CD4-positive, alpha-beta memory T cell (primary cell): ENCODE measurements around the gene ZNF540. TPM values are rescaled to one million over a fixed set of nuclear protein-coding genes. Genes with fewer than 3 reads are reported as not detected.
A peak's percentile ranks its signal among the peaks of the same experiment; 100 is the strongest.

Experiments
- CTCF ChIA-PET: fragments of 350-600 bp; sonication (Branson Sonifier 250); formaldehyde crosslinking; loops from one replicate; lab custom pipeline; 2021; ENCODE audit warnings: inconsistent platforms; ENCODE audit not compliant: partially characterized antibody; lab: Charles Lee
- POLR2A ChIA-PET: fragments of 350-600 bp; sonication (Branson Sonifier 250); formaldehyde crosslinking; loops from one replicate; lab custom pipeline; 2021; ENCODE audit not compliant: partially characterized antibody; lab: Charles Lee
- DNase-seq, 5 donors: peaks; one replicate each; pipeline versions ENCODE4 v3.0.0 to v3.0.0-alpha.2; 2020 to 2022; ENCODE audit warnings: mixed read lengths in 1 of 5
- H3K27ac ChIP-seq: one replicate; pipeline ENCODE4 v1.7.0; 2013; ENCODE audit warnings: low read depth, low read length
- H3K27me3 ChIP-seq: 2 replicates; pipeline ENCODE4 v1.7.0; 2013; ENCODE audit warnings: mild to moderate bottlenecking, low read length, moderate library complexity; ENCODE audit not compliant: insufficient read depth
- H3K36me3 ChIP-seq: 2 replicates; pipeline ENCODE4 v1.7.0; 2013; ENCODE audit warnings: mild to moderate bottlenecking, low read length, moderate library complexity; ENCODE audit not compliant: insufficient read depth
- H3K4me1 ChIP-seq: 2 replicates; pipeline ENCODE4 v1.7.0; 2013; ENCODE audit warnings: mild to moderate bottlenecking, low read length, moderate library complexity; ENCODE audit not compliant: insufficient read depth
- H3K4me3 ChIP-seq, 2 donors: one replicate each; pipeline ENCODE4 v1.7.0; 2013; ENCODE audit warnings: low read length in 2 of 2, mild to moderate bottlenecking in 1 of 2
- H3K9me3 ChIP-seq, 2 donors: one replicate each; pipeline ENCODE4 v1.7.0; 2013; ENCODE audit warnings: low read length in 2 of 2, control low read depth in 1 of 2; ENCODE audit not compliant: control insufficient read depth in 1 of 2
- H3K27ac Mint-ChIP-seq, 7 donors: one replicate each; pipeline ENCODE4 v1.8.0; 2020 to 2021; ENCODE audit warnings: mixed read lengths in 7 of 7, mild to moderate bottlenecking in 6 of 7, inconsistent platforms in 3 of 7, moderate library complexity in 3 of 7
- H3K27me3 Mint-ChIP-seq, 2 donors: one replicate each; pipeline ENCODE4 v1.8.0; 2020 to 2021; ENCODE audit warnings: mixed read lengths in 2 of 2
- H3K36me3 Mint-ChIP-seq, 2 donors: one replicate each; pipeline ENCODE4 v1.8.0; 2020 to 2021; ENCODE audit warnings: mixed read lengths in 2 of 2, inconsistent platforms in 1 of 2, mild to moderate bottlenecking in 1 of 2
- H3K4me1 Mint-ChIP-seq, 4 donors: one replicate each; pipeline ENCODE4 v1.8.0; 2020 to 2021; ENCODE audit warnings: mixed read lengths in 4 of 4, mild to moderate bottlenecking in 1 of 4
- H3K4me3 Mint-ChIP-seq, 8 donors: one replicate each; pipeline ENCODE4 v1.8.0; 2020 to 2021; ENCODE audit warnings: mixed read lengths in 8 of 8, mild to moderate bottlenecking in 7 of 8, moderate library complexity in 6 of 8, inconsistent platforms in 3 of 8
- H3K9me3 Mint-ChIP-seq, 8 donors: one replicate each; pipeline ENCODE4 v1.8.0; 2020 to 2021; ENCODE audit warnings: mixed read lengths in 8 of 8, mild to moderate bottlenecking in 5 of 8, inconsistent platforms in 3 of 8, moderate library complexity in 1 of 8
- intact Hi-C: fragments of 100-400 bp; cut with micrococcal nuclease; formaldehyde crosslinking; loops from one replicate; pipeline ENCODE4 v1.15.1; 2023
- polyA plus RNA-seq, 2 donors: library from polyadenylated mRNA; unstranded; fragments of 300-500 nt; fragmentation: Illumina TruSeq; gene quantifications; one replicate each; pipeline ENCODE4 v1.2.3, GENCODE V29; 2021
- total RNA-seq, 2 experiments: library from RNA; stranded (reverse); gene quantifications; one replicate each; pipeline ENCODE4 v1.2.3, GENCODE V29; 2021

ZNF540 gene
- total RNA-seq = 10 to 100 TPM; 24.2 to 24.5 TPM
- polyA plus RNA-seq = 1 to 10 TPM; 4.8 TPM

- Histone ChIP-seq H3K9me3 (peaks cover 0 to 3% of the 10 kb centered on the region in 2 donors), H3K4me3 (peak within 1 kb of the TSS; percentile 91 to 92), H3K27me3 (no peaks in the 10 kb centered on the region), H3K36me3 (peaks cover 7% of the 10 kb centered on the region), H3K27ac (peak within 1 kb of the TSS; percentile 98), H3K4me1 (peaks cover 24% of the 10 kb centered on the region)
- DNase-seq = peak; percentile 88 to 96 (median 92)
- Mint-ChIP-seq H3K27me3 (no peaks in the 10 kb centered on the region), H3K9me3 (peaks cover 0 to 36% (median 16%) of the 10 kb centered on the region in 8 donors), H3K4me3 (peak within 1 kb of the TSS; percentile 94 to 99 (median 97)), H3K36me3 (peaks cover 40 to 54% of the 10 kb centered on the region in 2 donors), H3K4me1 (peaks cover 21 to 47% (median 30%) of the 10 kb centered on the region in 4 donors), H3K27ac (peak within 1 kb of the TSS; percentile 97 to 99 (median 99))
- intact Hi-C loops = loop anchor here (1.0 to 10.0 kb wide), 11 partner anchors 61 to 1380 kb away; partner anchors contain the start of genes ZFP30, ZNF146, ZNF260 and ZNF420
- POLR2A ChIA-PET = interaction anchor here (0.8 to 4.7 kb wide), 28 partner anchors 43 to 1380 kb away, joined by 3 to 64 read pairs (median 7); partner anchors contain the start of genes SIPA1L3, ZFP30, ZNF146 and ZNF260
- CTCF ChIA-PET = interaction anchor here (0.6 to 1.6 kb wide), 5 partner anchors 63 to 741 kb away, joined by 3 to 7 read pairs (median 4); partner anchors contain the start of genes CATSPERG, WDR87, ZNF569 and ZNF793
These were observed at the start of gene ZNF540, which contains the start of gene ZNF571 for GRCh38 chr19:37594304-37594981. Gene ZNF540, plus strand, starts transcription at chr19:37594876. Its CDS starts 3,572 bp downstream, at chr19:37598448. Gene ZNF571, minus strand, starts transcription at chr19:37594792. Its CDS starts 8,116 bp downstream, at chr19:37586676.

GRCh38 chr19:37551129-37551993 lies 43.3 kb upstream of the ZNF540 start:
- peaks cover 0 to 44% of the 10 kb centered on the region in 2 donors for H3K9me3 ChIP-seq
- peak overlapping the region; percentile 41 for H3K27ac ChIP-seq
- peaks cover 3 to 92% (median 76%) of the 10 kb centered on the region in 8 donors for H3K9me3 Mint-ChIP-seq
- peak overlapping the region; percentile 76 to 95 (median 90) for H3K4me3 Mint-ChIP-seq
- H3K27me3 ChIP-seq = no peaks in the 10 kb centered on the region
- peaks cover 0 to 12% (median 3%) of the 10 kb centered on the region in 4 donors for H3K4me1 Mint-ChIP-seq
- ChIA-PET CTCF (interaction anchor here (1.9 kb wide), 1 partner anchor 242 kb away, joined by 6 read pairs; no protein-coding TSS in a partner anchor), POLR2A (interaction anchor here (0.9 to 2.4 kb wide), 5 partner anchors 43 to 234 kb away, joined by 3 to 9 read pairs (median 4); partner anchors contain the start of genes ZNF527, ZNF540, ZNF570 and ZNF571)
- no peaks in the 10 kb centered on the region for H3K36me3 ChIP-seq
- peaks cover 32 to 33% of the 10 kb centered on the region in 2 donors for H3K36me3 Mint-ChIP-seq
- H3K27ac Mint-ChIP-seq = peak overlapping the region; percentile 73 to 97 (median 91)
- H3K4me3 ChIP-seq = peak overlapping the region in 1 of 2 donors; percentile 44
- intact Hi-C loops = no loop called here
- peak; percentile 48 to 77 (median 55) for DNase-seq
- no peaks in the 10 kb centered on the region for H3K27me3 Mint-ChIP-seq
- no peaks in the 10 kb centered on the region for H3K4me1 ChIP-seq

- DNase-seq = no peak
- no peak overlapping the region for H3K27ac ChIP-seq
- peaks cover 3 to 90% (median 64%) of the 10 kb centered on the region in 8 donors for H3K9me3 Mint-ChIP-seq
- peaks cover 64 to 72% of the 10 kb centered on the region in 2 donors for H3K36me3 Mint-ChIP-seq
- H3K27me3 ChIP-seq = no peaks in the 10 kb centered on the region
- CTCF ChIA-PET = no interaction called here
- H3K9me3 ChIP-seq = peaks cover 10 to 76% of the 10 kb centered on the region in 2 donors
- H3K4me1 Mint-ChIP-seq = no peaks in the 10 kb centered on the region
- H3K27ac Mint-ChIP-seq = no peak overlapping the region
- H3K27me3 Mint-ChIP-seq = no peaks in the 10 kb centered on the region
- H3K4me3 Mint-ChIP-seq = no peak overlapping the region
- H3K4me3 ChIP-seq = no peak overlapping the region
- intact Hi-C loops = no loop called here
- H3K36me3 ChIP-seq = peaks cover 13% of the 10 kb centered on the region
- no peaks in the 10 kb centered on the region for H3K4me1 ChIP-seq
- POLR2A ChIA-PET = no interaction called here
These were observed 31.2 kb upstream of the ZNF540 start for GRCh38 chr19:37563518-37563917.

- Mint-ChIP-seq H3K4me3 (no peak overlapping the region), H3K27ac (no peak overlapping the region), H3K9me3 (peaks cover 6 to 91% (median 58%) of the 10 kb centered on the region in 8 donors), H3K4me1 (peaks cover 0 to 1% (median 0%) of the 10 kb centered on the region in 4 donors), H3K27me3 (no peaks in the 10 kb centered on the region), H3K36me3 (peaks cover 66 to 73% of the 10 kb centered on the region in 2 donors)
- Histone ChIP-seq H3K4me1 (no peaks in the 10 kb centered on the region), H3K27ac (no peak overlapping the region), H3K4me3 (peak overlapping the region in 1 of 2 donors; percentile 7), H3K27me3 (no peaks in the 10 kb centered on the region), H3K36me3 (peaks cover 13% of the 10 kb centered on the region), H3K9me3 (peaks cover 10 to 71% of the 10 kb centered on the region in 2 donors)
- intact Hi-C loops = no loop called here
- no peak for DNase-seq
- CTCF ChIA-PET = no interaction called here
- POLR2A ChIA-PET = no interaction called here
These were observed 29.9 kb upstream of the ZNF540 start for GRCh38 chr19:37564624-37565369.

- Histone ChIP-seq H3K4me1 (no peaks in the 10 kb centered on the region), H3K27ac (no peak overlapping the region), H3K27me3 (no peaks in the 10 kb centered on the region), H3K4me3 (peak overlapping the region in 1 of 2 donors; percentile 7), H3K9me3 (peaks cover 10 to 75% of the 10 kb centered on the region in 2 donors), H3K36me3 (peaks cover 13% of the 10 kb centered on the region)
- ChIA-PET POLR2A (no interaction called here), CTCF (no interaction called here)
- DNase-seq = no peak
- Mint-ChIP-seq H3K4me3 (no peak overlapping the region), H3K9me3 (peaks cover 9 to 95% (median 59%) of the 10 kb centered on the region in 8 donors), H3K4me1 (peaks cover 0 to 1% (median 0%) of the 10 kb centered on the region in 4 donors), H3K27ac (no peak overlapping the region), H3K27me3 (no peaks in the 10 kb centered on the region), H3K36me3 (peaks cover 71 to 77% of the 10 kb centered on the region in 2 donors)
- intact Hi-C loops = no loop called here
These were observed 29.4 kb upstream of the ZNF540 start for GRCh38 chr19:37565370-37565669.

GRCh38 chr19:37572203-37572602 lies 22.5 kb upstream of the ZNF540 start:
- H3K4me1 Mint-ChIP-seq = peaks cover 0 to 1% (median 0%) of the 10 kb centered on the region in 4 donors
- no peak overlapping the region for H3K27ac Mint-ChIP-seq
- no peak for DNase-seq
- Histone ChIP-seq H3K27me3 (no peaks in the 10 kb centered on the region), H3K4me1 (no peaks in the 10 kb centered on the region), H3K27ac (no peak overlapping the region), H3K9me3 (peaks cover 16 to 57% of the 10 kb centered on the region in 2 donors), H3K4me3 (no peak overlapping the region), H3K36me3 (peaks cover 4% of the 10 kb centered on the region)
- POLR2A ChIA-PET = no interaction called here
- no peaks in the 10 kb centered on the region for H3K27me3 Mint-ChIP-seq
- H3K9me3 Mint-ChIP-seq = peaks cover 0 to 48% (median 32%) of the 10 kb centered on the region in 8 donors
- intact Hi-C loops = no loop called here
- H3K4me3 Mint-ChIP-seq = no peak overlapping the region
- H3K36me3 Mint-ChIP-seq = peaks cover 65 to 70% of the 10 kb centered on the region in 2 donors
- CTCF ChIA-PET = no interaction called here
